H1 (cell line): Measurements from ENCODE around the gene COL6A2. TPM values are rescaled to one million over a fixed set of nuclear protein-coding genes. Genes with fewer than 3 reads are reported as not detected.

Source experiments
- CTCF ChIA-PET: fragments of 300-600 bp; sonication (Branson Sonifier 250); formaldehyde crosslinking; loops from one replicate; lab custom pipeline; 2021; ENCODE audit not compliant: partially characterized antibody; lab: Charles Lee
- POLR2A ChIA-PET: fragments of 300-600 bp; sonication (Branson Sonifier 250); formaldehyde crosslinking; loops from one replicate; lab custom pipeline; 2021; ENCODE audit warnings: inconsistent platforms; ENCODE audit not compliant: partially characterized antibody; lab: Charles Lee
- DNase-seq, 2 experiments: peaks; one replicate each; pipeline versions ENCODE4 v3.0.0 to v3.0.0-alpha.2; 2010 to 2022; ENCODE audit warnings: low spot score in 2 of 2, low read depth in 1 of 2, mixed read lengths in 1 of 2
- FAIRE-seq: peaks from 2 replicates; lab custom pipeline; 2011; peaks lifted over from hg19 to GRCh38; lab: Jason Lieb, UNC
- H2AFZ ChIP-seq: 2 replicates; pipeline ENCODE4 v1.8.1; 2012; ENCODE audit warnings: low read length, inconsistent platforms
- H2AK5ac ChIP-seq: 2 replicates; pipeline ENCODE4 v1.6.1; 2013; ENCODE audit warnings: low read depth, low read length
- H2BK120ac ChIP-seq: replicated peaks from 2 replicates; pipeline ENCODE3; 2013; ENCODE audit warnings: low read depth, low read length, inconsistent platforms
- H2BK12ac ChIP-seq: 2 replicates; pipeline ENCODE4 v1.6.1; 2013; ENCODE audit warnings: low read depth, low read length
- H2BK15ac ChIP-seq: 2 replicates; pipeline ENCODE4 v1.6.1; 2013; ENCODE audit warnings: low read length
- H2BK20ac ChIP-seq: 2 replicates; pipeline ENCODE4 v1.6.1; 2013; ENCODE audit warnings: low read length
- H2BK5ac ChIP-seq: 2 replicates; pipeline ENCODE4 v1.6.1; 2013; ENCODE audit warnings: low read depth, low read length
- H3K14ac ChIP-seq: 2 replicates; pipeline ENCODE4 v1.6.1; 2013; ENCODE audit warnings: inconsistent platforms; ENCODE audit not compliant: insufficient read length
- H3K18ac ChIP-seq: 2 replicates; pipeline ENCODE4 v1.6.1; 2013; ENCODE audit warnings: low read length; ENCODE audit errors: extremely low read depth
- H3K23ac ChIP-seq: 2 replicates; pipeline ENCODE4 v1.6.1; 2013; ENCODE audit warnings: inconsistent platforms; ENCODE audit not compliant: insufficient read length
- H3K23me2 ChIP-seq: 2 replicates; pipeline ENCODE4 v1.6.1; 2013; ENCODE audit warnings: low read depth, low read length
- H3K27ac ChIP-seq: 2 replicates; pipeline ENCODE4 v1.6.1; 2011; ENCODE audit warnings: low read depth, low read length, inconsistent platforms
- H3K27me3 ChIP-seq, 4 experiments: replicated peaks in 1 of 4; 1 replicate in 1 of 4; 2 replicates in 3 of 4; pipeline versions ENCODE4 v1.6.1 to v1.8.1; 2011 to 2013; ENCODE audit warnings: low read length in 3 of 4, mild to moderate bottlenecking in 3 of 4, inconsistent platforms in 2 of 4, mixed read lengths in 2 of 4, moderate library complexity in 1 of 4; ENCODE audit not compliant: control insufficient read depth in 3 of 4, insufficient read depth in 3 of 4; ENCODE audit errors: extremely low read depth in 1 of 4
- H3K36me3 ChIP-seq, 4 experiments: 2 replicates each; pipeline versions ENCODE4 v1.6.1 to v1.8.1; 2011 to 2013; ENCODE audit warnings: mild to moderate bottlenecking in 4 of 4, low read length in 3 of 4, moderate library complexity in 2 of 4, control low read depth in 1 of 4, inconsistent platforms in 1 of 4; ENCODE audit not compliant: insufficient read depth in 4 of 4, control insufficient read depth in 2 of 4
- H3K4ac ChIP-seq: replicated peaks from 2 replicates; pipeline ENCODE3; 2013; ENCODE audit warnings: low read length, low read depth, mixed read lengths, inconsistent platforms; ENCODE audit not compliant: insufficient read length
- H3K4me1 ChIP-seq, 4 experiments: replicated peaks in 1 of 4; 1 replicate in 1 of 4; 2 replicates in 3 of 4; pipeline versions ENCODE4 v1.6.1 to v1.8.1; 2011 to 2013; ENCODE audit warnings: low read length in 3 of 4, inconsistent platforms in 2 of 4, mixed read lengths in 1 of 4; ENCODE audit not compliant: insufficient read depth in 4 of 4, control insufficient read depth in 3 of 4
- H3K4me2 ChIP-seq, 2 experiments: 2 replicates each; pipeline versions ENCODE4 v1.6.1 to v1.8.1; 2011 to 2013; ENCODE audit warnings: low read depth in 2 of 2, low read length in 2 of 2, control low read depth in 1 of 2, inconsistent platforms in 1 of 2, mild to moderate bottlenecking in 1 of 2; ENCODE audit not compliant: insufficient read depth in 1 of 2
- H3K4me3 ChIP-seq, 4 experiments: fragments of 200-600, 300-600 bp in 1 of 4; sonication (generic), shearing (Covaris generic), sonication (Bioruptor Twin) in 1 of 4; 2 replicates each; pipeline versions ENCODE4 v1.5.1 to v1.8.1; 2011 to 2016; ENCODE audit warnings: low read length in 4 of 4, low read depth in 3 of 4, control low read depth in 2 of 4, inconsistent platforms in 2 of 4, mild to moderate bottlenecking in 2 of 4, mixed read lengths in 1 of 4, moderate library complexity in 1 of 4; ENCODE audit not compliant: insufficient read depth in 2 of 4; ENCODE audit errors: extremely low read depth in 1 of 4
- H3K56ac ChIP-seq: replicated peaks from 2 replicates; pipeline ENCODE3; 2013; ENCODE audit warnings: low read depth, mild to moderate bottlenecking, mixed read lengths, low read length, inconsistent platforms; ENCODE audit not compliant: insufficient read length
- H3K79me1 ChIP-seq: 2 replicates; pipeline ENCODE4 v1.6.1; 2013; ENCODE audit warnings: low read depth, low read length, control low read depth
- H3K79me2 ChIP-seq, 2 experiments: 2 replicates each; pipeline versions ENCODE4 v1.6.1 to v1.8.1; 2012 to 2013; ENCODE audit warnings: low read length in 2 of 2, mild to moderate bottlenecking in 2 of 2, inconsistent platforms in 1 of 2; ENCODE audit not compliant: insufficient read depth in 2 of 2, control insufficient read depth in 1 of 2
- H3K9ac ChIP-seq, 4 experiments: replicated peaks in 1 of 4; 1 replicate in 1 of 4; 2 replicates in 3 of 4; pipeline versions ENCODE4 v1.6.1 to v1.8.1; 2011 to 2013; ENCODE audit warnings: low read depth in 3 of 4, low read length in 3 of 4, control low read depth in 2 of 4, mild to moderate bottlenecking in 2 of 4, moderate library complexity in 2 of 4, inconsistent platforms in 1 of 4; ENCODE audit errors: extremely low read depth in 1 of 4
- H3K9me3 ChIP-seq, 2 experiments: 2 replicates each; pipeline versions ENCODE4 v1.6.1 to v1.8.1; 2012 to 2013; ENCODE audit warnings: mild to moderate bottlenecking in 2 of 2, moderate library complexity in 2 of 2, control low read depth in 1 of 2, inconsistent platforms in 1 of 2, low read depth in 1 of 2, low read length in 1 of 2, mixed read lengths in 1 of 2; ENCODE audit not compliant: insufficient read depth in 2 of 2
- H4K20me1 ChIP-seq, 2 experiments: replicated peaks in 1 of 2; 2 replicates each; pipeline versions ENCODE3 to v1.8.1; 2011 to 2013; ENCODE audit warnings: inconsistent platforms in 2 of 2, low read length in 2 of 2, mild to moderate bottlenecking in 1 of 2; ENCODE audit not compliant: insufficient read depth in 2 of 2, control insufficient read depth in 1 of 2
- H4K5ac ChIP-seq: 2 replicates; pipeline ENCODE4 v1.6.1; 2013; ENCODE audit warnings: low read length, low read depth, mixed read lengths, inconsistent platforms; ENCODE audit not compliant: insufficient read length
- H4K8ac ChIP-seq: 2 replicates; pipeline ENCODE4 v1.8.0; 2013; ENCODE audit warnings: mild to moderate bottlenecking, moderate library complexity, low read length, inconsistent platforms; ENCODE audit not compliant: insufficient read depth; ENCODE audit errors: extremely low read depth
- H4K91ac ChIP-seq: replicated peaks from 2 replicates; pipeline ENCODE3; 2013; ENCODE audit warnings: low read length, mixed read lengths, inconsistent platforms; ENCODE audit not compliant: insufficient read length
- ATF3 ChIP-seq: IDR thresholded peaks from 2 replicates; pipeline ENCODE4 v1.6.1; 2011; ENCODE audit warnings: low read depth, mild to moderate bottlenecking, low read length; ENCODE audit not compliant: insufficient read depth
- EGR1 ChIP-seq: IDR thresholded peaks from 2 replicates; pipeline ENCODE4 v1.6.1; 2011; ENCODE audit warnings: low read depth, low read length, borderline replicate concordance
- EZH2 ChIP-seq: fragments of 200-600 bp; sonication (generic); IDR thresholded peaks from 2 replicates; pipeline ENCODE4 v1.7.1; 2012; ENCODE audit warnings: low read depth, mild to moderate bottlenecking, moderate library complexity, low read length, inconsistent platforms; ENCODE audit not compliant: severe bottlenecking
- GTF2F1 ChIP-seq: IDR thresholded peaks from 2 replicates; pipeline ENCODE4 v1.6.1; 2012; ENCODE audit warnings: low read depth, low read length, improper control_type of control experiment, borderline replicate concordance
- JUN ChIP-seq: IDR thresholded peaks from 2 replicates; pipeline ENCODE4 v1.6.1; 2011; ENCODE audit warnings: low read depth, mild to moderate bottlenecking, improper control_type of control experiment, low read length
- KDM5A ChIP-seq: fragments of 200-600 bp; IDR thresholded peaks from 2 replicates; pipeline ENCODE4 v1.7.1; 2012; ENCODE audit warnings: mild to moderate bottlenecking, low read length, inconsistent platforms, mixed read lengths
- POLR2A ChIP-seq, 2 experiments: IDR thresholded peaks; 1 replicate in 1 of 2; 2 replicates in 1 of 2; pipeline ENCODE4 v1.6.1; 2011; ENCODE audit warnings: low read depth in 2 of 2, low read length in 2 of 2, mild to moderate bottlenecking in 2 of 2; ENCODE audit errors: control extremely low read depth in 1 of 2
- SAP30 ChIP-seq: fragments of 300-600 bp; sonication (generic); IDR thresholded peaks from 2 replicates; pipeline ENCODE4 v1.7.1; 2012; ENCODE audit warnings: low read length, moderate library complexity, mild to moderate bottlenecking, inconsistent platforms; ENCODE audit not compliant: insufficient read depth, insufficient replicate concordance
- SP1 ChIP-seq: IDR thresholded peaks from 2 replicates; pipeline ENCODE4 v1.6.1; 2011; ENCODE audit warnings: low read depth, low read length
- TAF7 ChIP-seq: optimal IDR thresholded peaks from 2 replicates; pipeline ENCODE3; 2011; ENCODE audit warnings: low read depth, mild to moderate bottlenecking, inconsistent platforms, low read length, moderate library complexity, borderline replicate concordance
- TEAD4 ChIP-seq: IDR thresholded peaks from 2 replicates; pipeline ENCODE4 v1.6.1; 2012; ENCODE audit warnings: low read depth, low read length, inconsistent platforms, mixed read lengths
- ZNF274 ChIP-seq: IDR thresholded peaks from 2 replicates; pipeline ENCODE4 v1.7.0; 2012; ENCODE audit warnings: low read length, borderline replicate concordance; ENCODE audit errors: extremely low read depth
- WGBS, 2 experiments: shearing (Covaris generic) in 1 of 2; methylation state at CpG; one replicate each; pipeline versions ENCODE4 v1.1.6 to v1.1.7; 2013 to 2015; ENCODE audit warnings: low lambda C conversion rate in 2 of 2, mixed read lengths in 2 of 2, inconsistent platforms in 1 of 2, low coverage in 1 of 2, missing lambda C conversion rate in 1 of 2; ENCODE audit not compliant: insufficient replicate concordance in 2 of 2, insufficient coverage in 1 of 2, insufficient read length in 1 of 2; ENCODE audit errors: extremely low coverage in 1 of 2, missing lambda C conversion rate in 1 of 2; 5-methylcytosine and 5-hydroxymethylcytosine counted together
- polyA plus RNA-seq, 7 experiments: library from polyadenylated mRNA; depleted of rRNA in 3 of 7; stranded (reverse) in 5 of 7; unstranded in 2 of 7; fragments of >200 nt in 5 of 7; fragments of 200-250 nt in 2 of 7; gene quantifications; 1 replicate in 5 of 7; 2 replicates in 1 of 7; 4 replicates in 1 of 7; pipeline versions ENCODE4 v1.2.1 to v1.2.3, GENCODE V29; 2011 to 2013; ENCODE audit warnings: missing spikeins in 2 of 7, mixed read lengths in 2 of 7
- total RNA-seq: library from RNA; stranded (reverse); fragmentation: NEBNext Ultra II Directional; extraction: Animal tissue kit (Norgen Biotek cat#: 25700); gene quantifications from 2 replicates; pipeline ENCODE4 v1.2.1, GENCODE V29; 2021

COL6A2 gene
- total and polyA plus RNA-seq, 2 of the 8 experiments (the other 6 are each of a cell fraction or from before 2014, with no cell fraction given): 60.1 to 62.7 TPM

- Histone ChIP-seq H3K4me3 (no peak overlapping the region), H2BK120ac (no peak overlapping the region), H3K56ac (no peak overlapping the region), H4K91ac (no peak overlapping the region), H3K27ac (no peak overlapping the region), H2AK5ac (no peak overlapping the region), H3K36me3 (peaks cover 0 to 4% (median 0%) of the 10 kb centered on the region in 4 experiments; a peak in 1 of 8 replicates), H3K4ac (no peak overlapping the region), H3K14ac (no peak overlapping the region), H3K79me2 (no peaks in the 10 kb centered on the region), H3K9ac (no peak overlapping the region), H3K23me2 (no peaks in the 10 kb centered on the region), H2BK5ac (no peak overlapping the region), H3K23ac (no peak overlapping the region), H3K18ac (no peak overlapping the region; the same call in 1 of the 2 replicates), H2AFZ (no peak overlapping the region), H4K20me1 (peaks cover 0 to 4% of the 10 kb centered on the region in 2 experiments), H3K27me3 (no peaks in the 10 kb centered on the region), H2BK12ac (peak overlapping the region; percentile 27; the same call in 1 of the 2 replicates), H3K9me3 (no peaks in the 10 kb centered on the region), H3K4me2 (no peak overlapping the region), H4K5ac (no peak overlapping the region), H3K4me1 (peaks cover 0 to 24% (median 15%) of the 10 kb centered on the region in 4 experiments; a peak in 5 of 7 replicates), H3K79me1 (no peaks in the 10 kb centered on the region), H2BK20ac (no peak overlapping the region), H4K8ac (peak overlapping the region; percentile 89), H2BK15ac (peak overlapping the region; percentile 61; the same call in 1 of the 2 replicates)
- POLR2A ChIA-PET: no interaction called here
- 88% methylated on average over 30 of the region's 39 CpGs; no CpG with 5 or more reads in 1 of the 2 experiments for WGBS, 2 experiments
- CTCF ChIA-PET: interaction anchor here (0.9 to 3.3 kb wide), 7 partner anchors 12 to 274 kb away, joined by 3 to 39 read pairs (median 4); no protein-coding TSS in a partner anchor
- peak in 1 of 2 experiments; percentile 49 for DNase-seq
- no peak for FAIRE-seq
- TF ChIP-seq GTF2F1: no peak
- TF ChIP-seq EGR1: no peak
- no peak for TF ChIP-seq JUN
- TF ChIP-seq SP1: no peak
- no peak for TF ChIP-seq TEAD4
- no peak for TF ChIP-seq KDM5A
- TF ChIP-seq SAP30: no peak
- no peak for TF ChIP-seq TAF7
- TF ChIP-seq POLR2A (IDR thresholded peaks at IDR 0.05; ENCODE audit: control extremely low read depth in 1 of 2, low read depth in 2 of 2, low read length in 2 of 2): no peak
- no peak for TF ChIP-seq ZNF274
- no peak for TF ChIP-seq ATF3
- no peak for TF ChIP-seq EZH2
These were observed 56.4 kb downstream of the COL6A2 start for GRCh38 chr21:46154155-46154954.
